HG03571 (cell line): ENCODE measurements around the gene PRKCA.
"Not testable (repeated sequence)": the region's sequence is repeated elsewhere in the genome, so short reads cannot be mapped to it uniquely, and the experiment has no call there.

Source experiments
- ATAC-seq: cut with Tn5 transposase; IDR thresholded peaks from one replicate; pipeline ENCODE4 v1.9.1; 2021; ENCODE audit not compliant: unreplicated experiment

PRKCA gene

DNA sequence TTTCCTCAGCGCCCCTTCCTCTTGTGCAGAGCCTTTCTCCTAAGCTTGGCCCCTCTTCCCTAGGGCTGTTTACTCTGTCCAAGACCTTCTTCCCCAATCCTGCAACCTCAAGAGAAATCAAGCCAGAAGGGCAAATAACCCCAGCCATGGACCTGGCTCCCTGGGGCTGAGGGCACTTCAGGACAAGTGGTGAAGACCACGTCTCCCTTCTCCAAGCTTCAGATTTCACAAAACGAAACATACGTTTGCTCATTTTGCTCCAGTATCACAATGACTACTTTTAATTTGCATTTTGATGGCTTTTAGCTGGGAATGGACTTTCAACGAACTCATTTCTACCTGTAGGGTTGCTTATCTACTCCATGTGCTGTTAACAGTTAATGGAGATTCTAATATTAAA, 392.7 kb downstream of the PRKCA start:
- ATAC-seq, result no peak

DNA sequence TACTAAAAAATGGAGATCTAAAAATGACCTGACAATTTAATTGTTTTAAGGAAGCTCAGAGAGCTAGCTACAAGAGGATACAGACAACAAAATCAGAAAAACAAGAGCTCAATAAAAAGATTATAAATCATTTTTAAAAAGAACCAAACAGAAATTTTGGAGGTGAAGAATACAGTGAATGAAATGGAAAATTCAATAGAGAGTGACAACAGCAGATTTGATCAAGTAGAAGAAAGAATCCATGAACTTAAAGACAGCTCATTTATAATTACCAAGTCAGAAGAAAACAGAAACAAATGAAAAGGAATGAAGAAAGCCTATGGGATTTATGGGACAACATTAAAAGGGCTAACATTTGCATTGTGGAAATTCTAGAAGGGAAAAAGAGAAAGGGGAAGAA, 395.9 kb downstream of the PRKCA start:
- no peak for ATAC-seq

DNA sequence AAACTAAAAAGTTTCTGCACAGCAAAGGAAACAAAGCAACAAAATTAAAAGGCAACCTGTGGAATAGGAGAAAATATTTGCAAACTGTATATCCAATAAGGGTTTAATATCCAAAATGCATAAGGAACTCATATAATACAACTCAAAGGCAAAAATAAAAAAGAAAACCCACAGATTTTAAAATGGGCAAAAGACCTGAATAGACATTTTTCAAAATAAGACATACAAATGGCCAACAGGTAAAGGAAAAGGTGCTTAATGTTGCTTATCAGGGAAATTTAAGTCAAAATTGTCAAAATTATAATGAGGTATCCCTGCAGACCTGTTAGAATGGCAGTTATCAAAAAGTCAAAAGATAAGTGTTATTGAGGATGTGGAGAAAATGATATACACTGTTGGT, 399.0 kb downstream of the PRKCA start:
- no peak for ATAC-seq

DNA sequence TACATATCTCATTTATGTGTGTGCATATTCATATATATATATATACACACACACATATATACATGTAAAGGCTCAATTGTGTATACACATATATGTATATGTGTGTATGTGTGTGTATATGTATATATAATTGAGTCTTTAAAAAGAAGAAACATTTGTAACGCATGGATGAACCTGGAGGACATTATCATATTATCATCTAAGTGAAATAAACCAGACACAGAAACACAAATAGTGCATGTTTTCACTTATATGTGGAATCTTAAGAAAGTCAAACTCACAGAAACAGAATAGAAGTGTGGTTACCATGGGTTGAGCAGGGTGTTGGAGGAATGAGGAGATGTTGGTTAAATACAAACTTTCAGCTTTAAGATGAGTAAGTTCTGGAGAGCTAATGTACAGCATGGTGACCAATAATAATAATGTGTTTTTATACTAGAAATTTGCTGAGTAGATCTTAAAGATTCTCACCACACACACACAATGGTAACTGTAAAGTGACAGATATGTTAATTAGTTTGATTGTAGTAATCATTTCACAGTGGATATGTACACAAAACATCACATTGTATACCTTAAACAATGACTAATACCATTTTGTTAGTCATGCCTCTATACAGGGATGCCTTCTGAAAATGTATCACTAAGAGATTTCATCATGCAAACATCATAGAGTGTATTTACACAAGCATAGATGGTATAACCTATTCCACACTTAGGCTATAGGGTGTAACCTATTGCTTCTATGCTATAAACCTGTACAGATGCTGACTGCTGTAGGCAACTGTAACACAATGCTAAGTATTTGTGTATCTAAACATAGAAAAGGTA, 399.9 kb downstream of the PRKCA start:
- no peak for ATAC-seq

DNA sequence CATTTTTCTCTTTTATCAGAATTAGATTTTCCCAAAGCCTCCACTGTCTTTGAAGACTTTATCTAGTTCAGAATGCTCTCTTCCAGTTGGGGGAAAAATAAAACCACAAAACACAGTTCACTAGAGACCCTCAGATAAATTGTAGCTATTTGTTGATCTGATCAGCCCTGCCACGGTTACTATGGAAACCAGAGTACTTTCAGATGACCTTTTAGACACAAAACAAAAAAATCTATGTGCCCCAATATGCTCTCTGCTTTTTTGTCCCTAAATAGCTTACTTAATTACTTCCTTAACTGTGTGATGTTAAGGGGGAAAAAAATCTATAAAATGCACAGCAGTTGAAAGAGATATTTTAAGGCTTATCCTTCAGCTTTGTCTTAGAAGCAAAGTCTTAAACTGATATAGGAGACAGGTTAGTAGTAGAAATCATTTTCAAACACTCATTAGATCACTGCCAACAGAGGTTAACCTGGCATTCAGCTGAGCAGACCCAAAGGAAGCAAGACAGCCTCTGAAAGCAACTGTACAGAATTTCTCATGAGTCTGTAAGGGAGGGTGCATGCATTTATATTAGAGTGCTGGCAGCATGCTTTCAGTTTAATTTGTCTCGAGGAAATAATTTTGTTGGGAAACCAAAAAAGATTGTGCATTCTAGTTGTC, 402.6 kb downstream of the PRKCA start:
- no peak for ATAC-seq

DNA sequence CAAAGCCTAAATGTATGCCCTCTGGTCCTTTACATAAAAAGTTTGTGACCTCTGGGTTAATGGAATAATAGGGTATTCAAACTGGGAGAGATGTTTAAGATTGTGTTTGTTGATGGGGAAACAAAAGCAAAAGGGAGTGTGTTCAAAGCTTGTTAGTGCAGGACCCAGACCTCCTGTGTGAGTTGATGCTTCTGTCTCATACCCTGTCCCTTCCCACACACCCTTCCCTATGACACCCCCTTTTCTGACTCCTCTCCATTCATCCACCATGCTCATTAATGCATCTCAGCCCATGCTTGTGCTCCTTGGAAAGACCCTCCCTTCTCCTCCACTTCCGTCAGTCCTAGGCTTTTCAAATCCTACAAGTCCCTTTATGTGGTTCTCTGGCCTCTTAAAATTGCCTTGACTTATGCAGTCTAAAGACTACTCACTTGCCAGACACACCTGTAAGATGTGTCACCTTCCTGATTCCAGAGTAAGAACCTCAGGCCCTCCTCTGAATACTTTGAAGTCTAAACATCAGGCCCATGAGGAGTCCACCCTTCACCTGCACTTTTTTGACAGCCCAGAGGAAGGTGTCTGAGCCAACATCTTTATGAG, 404.5 kb downstream of the PRKCA start:
- no peak for ATAC-seq

DNA sequence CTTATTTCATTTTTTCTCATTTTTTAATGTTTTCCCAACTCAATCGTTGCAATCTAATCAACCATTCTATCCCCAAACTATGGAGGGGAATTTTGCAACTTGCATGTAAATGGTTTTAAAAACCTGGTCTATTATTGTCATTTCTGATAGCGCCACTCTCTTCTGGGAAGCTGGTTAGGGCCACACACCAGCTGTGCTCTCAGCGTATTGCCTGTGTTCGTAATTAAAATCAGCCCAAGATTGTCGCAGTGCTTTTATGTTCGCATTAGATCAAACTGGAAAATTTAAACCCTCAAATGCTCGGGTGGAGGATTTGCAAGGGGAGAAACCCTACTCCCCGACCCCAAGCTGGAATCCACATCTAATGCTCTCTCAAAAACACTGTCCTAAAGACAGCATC, 409.0 kb downstream of the PRKCA start:
- ATAC-seq, result no peak

DNA sequence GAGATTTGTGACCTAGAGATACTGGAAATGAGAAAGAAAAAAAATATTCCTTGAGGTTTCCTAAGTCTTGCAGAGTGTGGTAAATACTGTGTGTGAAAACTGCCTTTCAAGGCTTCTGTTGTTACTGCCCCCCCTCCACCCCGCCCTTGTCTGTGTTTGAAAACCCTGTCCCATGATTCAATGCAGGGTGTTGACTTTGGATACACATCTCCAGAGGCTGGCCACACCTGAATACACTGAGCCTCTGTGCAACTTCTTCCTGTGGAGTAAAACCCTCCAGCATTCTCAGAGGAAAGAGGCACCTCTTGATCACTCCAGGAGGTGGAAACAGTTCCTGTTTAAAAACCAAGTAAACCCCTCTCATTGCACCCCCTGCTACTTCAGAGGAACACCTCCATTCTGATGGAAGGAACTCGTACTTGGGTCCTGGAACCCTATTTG, 409.5 kb downstream of the PRKCA start:
- no peak for ATAC-seq

DNA sequence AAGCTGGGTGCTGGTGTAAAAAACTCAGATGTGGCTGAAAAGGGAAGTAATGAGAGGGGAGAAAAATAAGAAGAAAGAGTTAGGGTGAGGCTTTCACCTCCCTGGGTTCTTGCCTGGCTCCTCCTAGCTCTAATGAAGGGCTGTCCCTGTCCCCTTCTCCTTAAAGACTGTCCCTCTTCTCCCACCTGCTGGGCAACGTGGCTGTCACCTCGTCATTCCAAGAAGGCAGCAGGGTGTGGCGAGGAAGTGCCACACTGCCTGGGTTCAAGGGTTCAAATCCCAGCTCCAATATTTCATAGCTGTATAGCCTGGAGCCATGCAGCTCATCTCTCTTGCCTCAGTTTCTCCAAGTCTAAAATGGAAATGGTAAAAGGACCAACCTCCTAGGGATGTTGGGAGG, 410.0 kb downstream of the PRKCA start:
- ATAC-seq, result no peak

DNA sequence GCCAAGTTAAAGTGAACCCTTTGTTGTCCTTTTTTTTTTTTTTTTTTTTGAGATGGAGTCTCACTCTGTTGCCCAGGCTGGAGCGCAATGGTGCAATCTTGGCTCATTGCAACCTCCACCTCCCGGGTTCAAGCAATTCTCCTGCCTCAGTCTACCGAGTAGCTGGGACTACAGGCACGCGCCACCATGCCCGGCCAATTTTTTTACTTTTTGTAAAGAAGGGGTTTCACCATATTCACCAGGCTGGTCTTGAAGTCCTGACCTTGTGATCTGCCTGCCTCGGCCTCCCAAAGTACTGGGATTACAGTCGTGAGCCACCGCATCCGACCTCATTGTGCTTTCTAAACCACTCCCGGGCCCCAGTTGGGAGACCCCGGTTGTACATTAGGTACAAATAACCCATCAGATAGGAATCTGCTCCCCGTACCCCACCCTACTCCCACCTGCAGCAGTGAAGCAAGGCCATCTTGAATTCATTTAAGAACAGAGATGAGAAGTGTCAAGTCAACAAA, 410.7 kb downstream of the PRKCA start:
- ATAC-seq, result not testable (repeated sequence)

DNA sequence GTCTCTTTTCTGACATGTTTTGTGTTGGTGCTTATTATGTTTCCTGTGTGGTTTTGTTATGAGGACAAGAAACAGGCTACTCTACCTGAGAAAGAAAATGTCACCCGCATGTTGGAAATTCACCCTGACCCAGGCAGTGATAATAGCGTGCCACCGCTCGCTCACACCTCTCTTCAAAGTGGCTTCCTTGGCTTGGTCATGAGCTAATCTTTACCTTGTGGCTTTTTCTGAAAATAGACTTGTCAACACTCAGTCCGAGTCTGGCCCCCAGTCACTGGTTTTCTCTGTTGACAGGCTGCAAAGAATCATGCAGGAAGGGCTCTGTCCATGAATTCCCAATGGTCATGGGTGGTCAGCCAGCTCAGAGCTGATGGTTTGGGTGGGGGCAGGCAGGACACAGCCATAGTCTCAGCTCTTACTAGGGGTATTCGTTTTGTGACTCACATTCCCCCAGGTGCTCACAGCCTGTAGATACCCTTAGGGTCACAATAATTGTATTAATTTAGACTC, 411.2 kb downstream of the PRKCA start:
- peak; percentile 72 for ATAC-seq

DNA sequence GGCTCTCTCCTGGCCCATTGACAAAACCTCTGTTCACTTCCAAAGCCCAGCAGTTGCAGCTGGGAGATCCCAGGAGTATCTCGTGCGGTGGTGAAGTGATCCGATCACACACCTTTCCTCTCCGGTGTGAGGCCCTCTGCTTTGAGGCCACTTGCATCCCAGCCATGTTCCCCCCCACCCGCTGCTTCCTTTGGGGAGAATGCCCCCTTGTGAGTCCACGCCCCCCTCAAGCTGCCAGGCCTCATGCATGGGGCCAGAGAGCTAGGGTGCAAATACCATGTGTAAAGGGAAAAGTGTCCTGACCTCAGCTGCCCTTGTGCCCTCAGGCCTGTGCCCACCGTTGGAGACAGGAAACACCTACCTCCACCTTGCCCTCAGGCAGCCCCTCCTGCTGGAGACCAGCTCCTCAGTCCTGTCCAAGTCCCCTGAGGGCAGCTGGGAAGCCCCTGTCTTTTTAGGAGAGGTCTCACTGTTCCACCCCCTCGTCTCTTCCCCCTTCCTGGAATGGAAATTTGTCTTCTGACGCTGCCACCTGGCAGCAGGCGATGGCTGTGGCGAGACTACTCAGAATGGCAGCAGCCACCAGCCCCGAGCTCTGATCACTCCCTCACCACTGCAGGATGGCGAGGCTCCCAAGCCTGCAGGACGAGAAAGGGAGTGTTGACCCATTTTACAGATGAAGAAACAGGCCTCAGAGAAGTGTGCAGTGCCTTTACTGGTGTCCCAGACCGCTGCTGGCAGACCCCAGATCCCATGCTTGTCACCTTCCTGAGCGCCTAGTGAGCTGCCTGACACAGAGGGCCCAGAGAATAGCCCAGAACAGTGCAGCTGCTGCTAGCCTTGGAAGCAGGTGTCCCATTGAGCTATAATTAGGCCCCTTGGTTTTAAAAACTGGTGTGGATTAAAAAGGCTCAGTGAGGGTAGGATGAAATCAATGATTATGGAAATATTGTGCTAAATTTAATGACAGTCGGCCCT, 411.9 kb downstream of the PRKCA start:
- no peak for ATAC-seq

DNA sequence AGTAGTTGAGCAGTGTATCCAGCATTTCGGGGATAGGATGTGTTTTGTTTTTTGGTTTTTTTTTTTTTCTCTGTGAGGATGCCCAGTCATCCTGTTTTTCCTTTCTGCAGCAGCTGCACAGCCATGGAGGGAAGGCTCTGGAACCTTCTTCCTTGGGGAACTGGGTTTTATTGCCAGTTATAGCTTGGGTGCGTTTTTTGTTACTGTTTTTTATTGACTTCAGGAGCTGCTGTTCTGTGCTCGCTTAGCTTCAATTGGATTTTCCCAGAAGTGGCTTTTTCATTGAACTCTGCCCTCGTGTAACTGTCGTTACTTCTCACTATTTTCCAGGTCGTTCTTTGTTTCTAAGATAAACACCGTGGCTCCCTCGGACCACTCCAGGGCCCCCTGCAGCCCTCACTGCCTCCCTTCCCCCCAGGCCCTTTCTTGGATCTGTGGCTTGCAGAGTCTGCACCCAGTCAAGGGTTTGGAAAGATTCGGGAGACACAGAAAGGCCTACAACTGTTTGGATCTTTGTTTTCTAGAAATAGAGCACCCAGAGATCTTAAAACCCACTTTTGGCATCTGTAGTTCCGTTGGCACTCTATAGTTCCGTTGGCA, 412.8 kb downstream of the PRKCA start:
- ATAC-seq, result no peak

DNA sequence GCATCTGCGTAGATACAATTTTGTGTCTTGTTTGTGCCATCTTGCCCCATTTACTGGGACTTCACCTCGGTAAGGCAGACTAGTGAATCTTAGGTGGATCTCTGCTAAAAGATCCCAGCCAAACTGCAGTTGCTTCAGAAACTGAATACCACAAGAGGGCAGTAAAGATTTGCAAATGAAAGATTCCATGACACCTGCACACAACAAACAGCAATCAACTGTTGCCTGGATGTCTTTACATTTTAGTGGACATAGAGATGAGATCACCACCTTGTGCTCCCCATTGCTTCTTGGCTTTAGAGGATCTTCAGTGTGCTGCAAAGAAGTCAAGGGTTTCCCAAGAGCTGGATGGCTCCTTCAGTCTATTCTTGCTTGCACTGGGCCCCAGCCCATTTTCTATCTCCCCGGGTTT, 413.3 kb downstream of the PRKCA start:
- no peak for ATAC-seq

DNA sequence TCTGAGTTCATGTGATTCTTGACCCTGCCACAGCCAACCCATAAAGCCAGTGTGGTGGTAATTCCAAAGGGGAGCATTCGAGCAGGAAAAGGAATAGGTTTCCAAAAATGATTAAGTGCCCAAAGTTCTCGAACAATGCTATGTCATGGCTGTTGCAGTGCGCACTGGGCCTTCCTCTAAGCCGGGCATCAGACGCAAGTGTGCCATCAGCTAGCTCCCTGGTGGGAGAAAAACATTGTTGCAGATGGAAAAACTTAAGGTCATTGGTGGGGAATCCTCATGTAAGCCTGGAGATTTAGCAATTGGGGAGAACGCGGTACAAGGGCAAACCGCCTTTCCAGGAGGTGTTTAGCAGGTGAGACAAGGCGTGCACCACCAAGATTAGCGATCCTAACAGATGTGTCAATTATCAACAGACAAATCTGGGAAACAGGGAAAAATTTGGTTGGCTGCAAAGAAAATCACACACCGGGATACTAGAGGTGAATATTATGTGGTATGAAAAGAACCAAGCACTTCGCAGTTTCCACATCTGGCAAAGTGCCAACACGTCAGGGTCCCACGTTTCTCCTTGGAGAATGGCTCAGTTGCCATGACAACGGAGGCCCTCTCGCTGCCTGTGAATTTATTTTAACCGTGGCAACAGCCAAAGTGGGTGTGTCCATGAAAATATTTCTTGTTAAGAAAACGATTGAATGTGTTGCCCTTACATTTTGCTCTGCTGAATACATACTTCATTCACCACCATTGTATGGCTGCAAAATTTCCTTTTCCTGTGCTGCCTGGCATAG, 414.0 kb downstream of the PRKCA start:
- no peak for ATAC-seq

DNA sequence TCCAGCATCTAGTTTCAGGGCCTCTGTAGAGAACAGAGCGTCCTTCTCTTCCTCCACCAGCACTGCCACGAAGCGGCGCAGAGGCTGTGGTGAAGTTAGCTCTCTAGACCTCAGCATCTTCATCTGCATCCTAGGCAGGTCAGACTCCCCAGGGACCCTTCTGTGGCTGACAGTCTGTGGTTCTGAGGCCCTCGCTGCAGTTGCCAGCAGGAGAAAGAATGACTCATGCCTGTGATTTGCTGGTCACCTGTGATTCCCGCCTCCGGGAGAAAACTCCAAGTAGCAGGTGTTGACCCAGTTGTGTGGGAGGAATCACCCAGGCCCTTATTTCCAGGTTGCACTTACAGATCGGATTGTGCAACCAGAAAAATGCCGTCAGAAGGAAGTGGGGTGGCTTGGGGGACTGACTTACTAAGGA, 415.2 kb downstream of the PRKCA start:
- peak; percentile 64 for ATAC-seq

DNA sequence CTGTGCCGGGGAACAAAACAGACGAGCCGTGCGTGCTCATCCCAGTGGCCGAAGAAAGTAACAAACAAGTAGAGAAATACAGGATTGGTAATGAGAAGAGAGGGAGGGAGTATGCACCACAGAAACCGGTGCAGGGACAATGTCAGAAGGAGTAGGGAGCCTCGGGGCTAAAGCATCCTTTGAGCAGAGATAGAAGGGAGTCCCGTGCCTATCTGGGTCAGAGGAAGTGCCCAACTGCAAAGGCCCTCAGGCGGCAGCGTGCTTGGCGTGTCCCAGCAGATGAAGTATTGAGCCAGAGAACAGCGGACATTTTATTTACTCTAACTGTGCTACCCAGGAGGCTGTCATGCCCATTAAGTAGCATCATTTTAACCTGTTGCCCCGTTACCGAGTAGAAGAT, 417.6 kb downstream of the PRKCA start:
- no peak for ATAC-seq

DNA sequence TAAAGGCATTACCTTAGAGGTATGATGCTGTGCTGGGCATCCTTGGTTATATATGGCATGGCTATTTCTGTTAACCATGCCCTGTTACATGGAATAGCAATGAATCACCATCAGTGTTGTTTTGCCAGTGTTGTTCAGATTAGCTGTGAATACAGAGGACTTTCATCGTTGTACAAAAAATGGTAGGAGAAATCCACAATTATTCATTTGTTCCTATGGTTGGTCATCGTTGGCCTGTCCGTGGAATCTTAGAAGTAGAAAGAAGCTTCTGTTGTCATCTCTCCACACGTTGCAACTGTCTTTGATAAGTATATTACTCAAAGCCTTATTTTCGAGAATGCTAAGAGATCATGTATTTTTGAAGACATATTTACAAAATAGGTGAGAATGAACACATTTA, 418.2 kb downstream of the PRKCA start:
- no peak for ATAC-seq

DNA sequence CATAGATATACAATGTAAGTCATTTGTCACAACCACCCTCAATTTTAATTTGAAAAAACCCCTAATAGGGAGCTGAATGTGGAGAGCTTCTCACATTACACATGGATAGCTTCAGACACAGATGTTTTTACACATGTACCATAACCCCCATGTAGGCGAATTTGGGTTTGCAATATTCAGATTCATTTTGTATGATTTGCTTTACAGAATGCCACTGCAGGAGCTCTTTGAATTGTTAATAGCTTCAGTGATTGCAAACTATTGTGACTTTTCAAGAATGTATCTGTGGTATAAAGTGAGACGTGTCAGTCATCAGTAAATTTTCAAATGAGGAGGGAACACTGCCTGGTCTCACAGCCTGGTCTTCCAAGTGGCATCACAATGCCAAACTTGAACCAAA, 419.9 kb downstream of the PRKCA start:
- ATAC-seq, result no peak
